Lower lobe of right lung (tissue), 2 donors: ENCODE data around the gene UPB1. TPM values are rescaled to one million over a fixed set of nuclear protein-coding genes. Genes with fewer than 3 reads are reported as not detected.

ENCODE experiments used
- ATAC-seq, 2 donors: fragments of 200-7000 bp; cut with Tn5 transposase; one replicate each; pipeline ENCODE4 v1.9.1; 2020 to 2022; ENCODE audit warnings: mild to moderate bottlenecking in 2 of 2, moderate library complexity in 2 of 2
- DNase-seq: peaks from one replicate; pipeline ENCODE4 v3.0.0-alpha.2; 2020
- H3K27ac ChIP-seq: fragments of 200-600 bp; one replicate; pipeline ENCODE4 v1.8.0; 2022
- H3K27me3 ChIP-seq: fragments of 200-600 bp; one replicate; pipeline ENCODE4 v1.8.0; 2022; ENCODE audit warnings: low read depth
- H3K36me3 ChIP-seq: fragments of 200-600 bp; one replicate; pipeline ENCODE4 v1.8.0; 2022; ENCODE audit warnings: mild to moderate bottlenecking
- H3K4me1 ChIP-seq: fragments of 200-600 bp; one replicate; pipeline ENCODE4 v1.8.0; 2022
- H3K4me3 ChIP-seq: fragments of 200-600 bp; one replicate; pipeline ENCODE4 v1.8.0; 2022; ENCODE audit warnings: mild to moderate bottlenecking
- H3K9me3 ChIP-seq: fragments of 200-600 bp; one replicate; pipeline ENCODE4 v1.8.0; 2022
- CTCF ChIP-seq: fragments of 200-600 bp; IDR thresholded peaks from one replicate; pipeline ENCODE4 v1.8.0; 2022; ENCODE audit warnings: antibody characterized with exemption, mild to moderate bottlenecking
- intact Hi-C: fragments of 100-400 bp; cut with DNase I; formaldehyde crosslinking; loops from one replicate; pipeline ENCODE4 v1.11.0; 2022
- total RNA-seq: library from RNA; stranded (reverse); fragmentation: NEBNext Ultra II Directional; extraction: Animal tissue kit (Norgen Biotek cat#: 25700); gene quantifications from one replicate; pipeline ENCODE4 v1.2.1, GENCODE V29; 2021
- donor health status: DM: no; HTN: yes; CAD: no; lungs with severe emphysema.

Gene UPB1
- total RNA-seq, 1 donor from 2014 or later: 1.2 TPM

GRCh38 chr22:24559471-24559870 is 64.3 kb downstream of the UPB1 start:
- Histone ChIP-seq H3K36me3 (peaks cover 62% of the 10 kb centered on the region), H3K4me3 (no peak overlapping the region), H3K27me3 (no peaks in the 10 kb centered on the region), H3K27ac (no peak overlapping the region), H3K9me3 (no peaks in the 10 kb centered on the region), H3K4me1 (peaks cover 34% of the 10 kb centered on the region)
- no peak for DNase-seq
- intact Hi-C loops: no loop called here
- no peak for TF ChIP-seq CTCF
- no peak for ATAC-seq

- H3K9me3 ChIP-seq: no peaks in the 10 kb centered on the region
- no peak for DNase-seq
- peaks cover 42% of the 10 kb centered on the region for H3K4me1 ChIP-seq
- H3K36me3 ChIP-seq: peaks cover 73% of the 10 kb centered on the region
- ATAC-seq: no peak
- H3K27ac ChIP-seq: no peak overlapping the region
- no peaks in the 10 kb centered on the region for H3K27me3 ChIP-seq
- H3K4me3 ChIP-seq: no peak overlapping the region
- TF ChIP-seq CTCF: no peak
- intact Hi-C loops: no loop called here
Observed at GRCh38 chr22:24563246-24563645, 68.1 kb downstream of the UPB1 start.

- H3K36me3 ChIP-seq: peaks cover 73% of the 10 kb centered on the region
- DNase-seq (no peak), ATAC-seq (no peak)
- intact Hi-C loops: no loop called here
- no peak overlapping the region for H3K4me3 ChIP-seq
- H3K9me3 ChIP-seq: no peaks in the 10 kb centered on the region
- no peak overlapping the region for H3K27ac ChIP-seq
- H3K27me3 ChIP-seq: no peaks in the 10 kb centered on the region
- no peak for TF ChIP-seq CTCF
- H3K4me1 ChIP-seq: peaks cover 42% of the 10 kb centered on the region
Observed at GRCh38 chr22:24564376-24565058, 69.4 kb downstream of the UPB1 start.

- Histone ChIP-seq H3K27me3 (no peaks in the 10 kb centered on the region), H3K9me3 (no peaks in the 10 kb centered on the region), H3K36me3 (peaks cover 73% of the 10 kb centered on the region), H3K4me1 (peaks cover 42% of the 10 kb centered on the region), H3K4me3 (no peak overlapping the region), H3K27ac (no peak overlapping the region)
- intact Hi-C loops: no loop called here
- ATAC-seq (no peak), DNase-seq (no peak)
- TF ChIP-seq CTCF: no peak
Observed at GRCh38 chr22:24565077-24565476, 69.9 kb downstream of the UPB1 start.

GRCh38 chr22:24566899-24567511 is 71.9 kb downstream of the UPB1 start:
- H3K36me3 ChIP-seq: peaks cover 77% of the 10 kb centered on the region

More at GRCh38 chr22:24566899-24567511, 71.9 kb downstream of the UPB1 start:
- Histone ChIP-seq H3K27me3 (no peaks in the 10 kb centered on the region), H3K4me1 (peaks cover 42% of the 10 kb centered on the region), H3K9me3 (no peaks in the 10 kb centered on the region), H3K4me3 (no peak overlapping the region), H3K27ac (no peak overlapping the region)
- TF ChIP-seq CTCF: no peak
- intact Hi-C loops: no loop called here
- no peak for DNase-seq
- ATAC-seq: peak; percentile 58 to 69
